Measurements from ENCODE around the gene LHFPL3.

DNA sequence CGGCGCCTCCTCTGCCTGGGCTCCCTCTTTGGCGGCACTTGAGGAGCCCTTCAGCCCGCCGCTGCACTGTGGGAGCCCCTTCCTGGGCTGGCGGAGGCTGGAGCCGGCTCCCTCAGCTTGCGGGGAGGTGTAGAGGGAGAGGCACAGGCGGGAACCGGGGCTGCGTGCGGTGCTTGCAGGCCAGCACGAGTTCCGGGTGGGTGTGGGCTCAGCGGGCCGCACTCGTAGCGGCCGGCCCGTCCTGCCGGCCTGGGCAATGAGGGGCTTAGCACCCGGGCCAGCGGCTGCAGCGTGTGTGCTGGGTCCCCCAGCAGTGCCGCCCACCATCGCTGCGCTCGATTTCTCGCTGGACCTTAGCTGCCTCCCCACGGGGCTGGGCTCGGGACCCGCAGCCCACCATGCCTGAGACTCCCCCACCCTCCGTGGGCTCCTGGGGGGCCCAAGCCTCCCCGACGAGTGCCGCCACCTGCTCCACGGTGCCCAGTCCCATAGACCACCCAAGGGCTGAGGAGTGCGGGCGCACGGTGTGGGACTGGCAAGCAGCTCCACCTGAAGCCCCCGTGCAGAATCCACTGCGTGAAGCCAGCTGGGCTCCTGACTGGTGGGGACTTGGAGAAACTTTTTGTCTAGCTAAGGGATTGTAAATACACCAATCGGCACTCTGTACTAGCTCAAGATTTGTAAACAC lies 611.8 kb downstream of the LHFPL3 start:
- TF ChIP-seq POLR2A (IDR thresholded peaks at IDR 0.05): no peak
- TF ChIP-seq, protein P1, sequence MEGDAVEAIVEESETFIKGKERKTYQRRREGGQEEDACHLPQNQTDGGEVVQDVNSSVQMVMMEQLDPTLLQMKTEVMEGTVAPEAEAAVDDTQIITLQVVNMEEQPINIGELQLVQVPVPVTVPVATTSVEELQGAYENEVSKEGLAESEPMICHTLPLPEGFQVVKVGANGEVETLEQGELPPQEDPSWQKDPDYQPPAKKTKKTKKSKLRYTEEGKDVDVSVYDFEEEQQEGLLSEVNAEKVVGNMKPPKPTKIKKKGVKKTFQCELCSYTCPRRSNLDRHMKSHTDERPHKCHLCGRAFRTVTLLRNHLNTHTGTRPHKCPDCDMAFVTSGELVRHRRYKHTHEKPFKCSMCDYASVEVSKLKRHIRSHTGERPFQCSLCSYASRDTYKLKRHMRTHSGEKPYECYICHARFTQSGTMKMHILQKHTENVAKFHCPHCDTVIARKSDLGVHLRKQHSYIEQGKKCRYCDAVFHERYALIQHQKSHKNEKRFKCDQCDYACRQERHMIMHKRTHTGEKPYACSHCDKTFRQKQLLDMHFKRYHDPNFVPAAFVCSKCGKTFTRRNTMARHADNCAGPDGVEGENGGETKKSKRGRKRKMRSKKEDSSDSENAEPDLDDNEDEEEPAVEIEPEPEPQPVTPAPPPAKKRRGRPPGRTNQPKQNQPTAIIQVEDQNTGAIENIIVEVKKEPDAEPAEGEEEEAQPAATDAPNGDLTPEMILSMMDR (IDR thresholded peaks at IDR 0.05): no peak

All from esophagus squamous epithelium (tissue), 4 donors.